ENCODE data around the gene TACC3. TPM values are rescaled to one million over a fixed set of nuclear protein-coding genes. Genes with fewer than 3 reads are reported as not detected.

The TACC3 gene
- total RNA-seq, 1 donor from 2014 or later, result 3.4 TPM

DNA sequence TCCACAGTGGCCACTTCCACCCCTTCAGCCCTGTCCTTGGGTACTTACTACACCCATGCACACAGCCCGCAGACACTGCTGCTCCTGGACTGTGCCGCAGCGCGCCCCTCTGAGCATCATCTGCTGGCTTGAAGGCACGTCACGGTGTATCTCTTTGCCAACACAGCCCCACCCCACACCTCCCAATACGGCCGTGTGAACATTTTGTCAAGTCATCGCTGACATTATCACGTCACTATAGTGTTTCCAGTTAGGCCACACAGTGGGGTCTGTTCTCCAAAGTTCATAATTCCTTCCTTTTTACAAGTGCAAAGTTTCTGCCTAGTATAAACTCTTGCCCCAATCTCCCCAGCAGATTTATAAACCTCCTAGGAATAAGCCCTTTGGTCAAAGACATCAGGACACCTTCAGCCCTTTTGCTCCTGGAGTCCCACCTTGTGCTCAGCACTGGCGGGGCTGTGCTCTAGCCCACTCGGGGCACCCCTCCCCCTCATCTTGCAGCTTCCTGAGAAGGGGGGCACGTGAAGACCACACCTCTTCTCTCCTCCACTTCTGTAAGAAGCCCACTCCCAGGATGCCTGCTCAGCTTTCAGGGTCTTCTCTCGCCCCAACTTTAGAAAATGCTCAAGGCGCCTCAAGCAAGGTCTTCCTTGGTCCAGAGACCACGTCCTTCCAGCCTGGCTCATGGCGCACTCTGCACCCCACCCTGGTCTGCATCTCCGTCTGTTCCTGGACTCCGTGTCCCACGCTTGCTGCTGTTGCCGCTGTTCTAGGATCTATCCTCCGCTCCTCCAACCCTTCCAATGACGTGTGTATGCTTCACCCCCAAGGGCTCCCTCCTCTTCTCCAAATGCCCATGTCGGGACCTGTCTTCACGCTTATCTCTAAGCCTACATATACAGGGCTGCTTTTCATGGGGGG lies 44.5 kb upstream of the TACC3 start:
- TF ChIP-seq, protein P1, sequence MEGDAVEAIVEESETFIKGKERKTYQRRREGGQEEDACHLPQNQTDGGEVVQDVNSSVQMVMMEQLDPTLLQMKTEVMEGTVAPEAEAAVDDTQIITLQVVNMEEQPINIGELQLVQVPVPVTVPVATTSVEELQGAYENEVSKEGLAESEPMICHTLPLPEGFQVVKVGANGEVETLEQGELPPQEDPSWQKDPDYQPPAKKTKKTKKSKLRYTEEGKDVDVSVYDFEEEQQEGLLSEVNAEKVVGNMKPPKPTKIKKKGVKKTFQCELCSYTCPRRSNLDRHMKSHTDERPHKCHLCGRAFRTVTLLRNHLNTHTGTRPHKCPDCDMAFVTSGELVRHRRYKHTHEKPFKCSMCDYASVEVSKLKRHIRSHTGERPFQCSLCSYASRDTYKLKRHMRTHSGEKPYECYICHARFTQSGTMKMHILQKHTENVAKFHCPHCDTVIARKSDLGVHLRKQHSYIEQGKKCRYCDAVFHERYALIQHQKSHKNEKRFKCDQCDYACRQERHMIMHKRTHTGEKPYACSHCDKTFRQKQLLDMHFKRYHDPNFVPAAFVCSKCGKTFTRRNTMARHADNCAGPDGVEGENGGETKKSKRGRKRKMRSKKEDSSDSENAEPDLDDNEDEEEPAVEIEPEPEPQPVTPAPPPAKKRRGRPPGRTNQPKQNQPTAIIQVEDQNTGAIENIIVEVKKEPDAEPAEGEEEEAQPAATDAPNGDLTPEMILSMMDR (IDR thresholded peaks at IDR 0.05; ENCODE audit: insufficient read depth, low read length, severe bottlenecking), result no peak
- FAIRE-seq, result no peak
- Histone ChIP-seq H3K4me3 (ENCODE audit: low read depth, low read length) (no peak overlapping the region), H3K27me3 (ENCODE audit: control insufficient read depth, insufficient read depth, low read length) (no peaks in the 10 kb centered on the region), H3K36me3 (ENCODE audit: control insufficient read depth, insufficient read depth, low read length) (no peaks in the 10 kb centered on the region)
- no peak for DNase-seq (ENCODE audit: low read depth)

DNA sequence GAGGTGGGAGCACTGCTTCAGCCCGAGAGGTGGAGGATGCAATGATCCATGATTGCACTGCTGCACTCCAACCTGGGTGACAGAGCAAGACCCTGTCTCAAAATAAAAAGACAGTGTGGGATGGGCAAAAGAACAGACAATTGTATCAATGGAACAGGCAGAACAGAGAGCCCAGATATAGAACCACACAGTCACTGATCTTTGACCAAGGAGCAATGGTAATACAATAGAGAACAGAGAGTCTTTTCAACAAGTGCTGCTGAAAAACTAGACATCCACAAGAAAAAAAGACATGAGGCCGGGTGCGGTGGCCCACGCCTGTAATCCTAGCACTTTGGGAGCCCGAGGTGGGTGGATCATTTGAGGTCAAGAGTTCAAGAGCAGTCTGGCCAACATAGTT lies 43.1 kb upstream of the TACC3 start:
- Histone ChIP-seq H3K4me3 (ENCODE audit: low read depth, low read length) (no peak overlapping the region), H3K27me3 (ENCODE audit: control insufficient read depth, insufficient read depth, low read length) (no peaks in the 10 kb centered on the region), H3K36me3 (ENCODE audit: control insufficient read depth, insufficient read depth, low read length) (no peaks in the 10 kb centered on the region)
- DNase-seq (ENCODE audit: low read depth) (no peak), FAIRE-seq (no peak)
- TF ChIP-seq, protein P1 (IDR thresholded peaks at IDR 0.05; ENCODE audit: insufficient read depth, low read length, severe bottlenecking), result no peak

GRCh38 chr4:1682860-1683259 lies 38.5 kb upstream of the TACC3 start:
- H3K27me3 ChIP-seq (ENCODE audit: control insufficient read depth, insufficient read depth, low read length), result no peaks in the 10 kb centered on the region
- TF ChIP-seq, protein P1 (IDR thresholded peaks at IDR 0.05; ENCODE audit: insufficient read depth, low read length, severe bottlenecking), result no peak
- FAIRE-seq, result no peak
- DNase-seq (ENCODE audit: low read depth), result no peak
- H3K4me3 ChIP-seq (ENCODE audit: low read depth, low read length), result no peak overlapping the region
- H3K36me3 ChIP-seq (ENCODE audit: control insufficient read depth, insufficient read depth, low read length), result no peaks in the 10 kb centered on the region

DNA sequence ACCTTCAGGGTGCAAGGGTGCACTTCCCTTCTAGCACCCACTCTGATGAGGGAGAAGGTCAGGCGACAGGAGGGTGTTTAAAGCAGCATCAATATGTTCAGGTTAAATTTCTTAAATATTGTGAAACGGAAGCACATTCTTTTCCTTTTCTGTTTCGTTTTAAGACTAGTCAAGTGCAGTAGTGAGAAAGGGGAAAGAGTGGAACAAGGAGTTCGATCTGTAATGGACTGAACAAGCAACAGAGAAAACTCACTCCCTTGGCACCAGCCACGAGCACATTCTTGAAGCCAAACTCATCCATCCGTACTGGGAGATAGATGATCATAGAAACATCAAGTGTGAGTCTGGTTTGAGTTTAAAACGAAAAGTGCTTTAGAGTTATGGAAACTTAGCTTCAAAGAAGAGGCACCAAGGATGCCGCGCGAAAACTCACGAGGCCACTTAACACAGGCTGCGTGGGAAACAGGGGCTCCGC lies 38.0 kb upstream of the TACC3 start:
- DNase-seq (ENCODE audit: low read depth) (peak; percentile 66), FAIRE-seq (peak; percentile 97)
- Histone ChIP-seq H3K27me3 (ENCODE audit: control insufficient read depth, insufficient read depth, low read length) (no peaks in the 10 kb centered on the region), H3K36me3 (ENCODE audit: control insufficient read depth, insufficient read depth, low read length) (no peaks in the 10 kb centered on the region), H3K4me3 (ENCODE audit: low read depth, low read length) (peak overlapping the region; percentile 54)
- TF ChIP-seq, protein P1 (IDR thresholded peaks at IDR 0.05; ENCODE audit: insufficient read depth, low read length, severe bottlenecking), result no peak

DNA sequence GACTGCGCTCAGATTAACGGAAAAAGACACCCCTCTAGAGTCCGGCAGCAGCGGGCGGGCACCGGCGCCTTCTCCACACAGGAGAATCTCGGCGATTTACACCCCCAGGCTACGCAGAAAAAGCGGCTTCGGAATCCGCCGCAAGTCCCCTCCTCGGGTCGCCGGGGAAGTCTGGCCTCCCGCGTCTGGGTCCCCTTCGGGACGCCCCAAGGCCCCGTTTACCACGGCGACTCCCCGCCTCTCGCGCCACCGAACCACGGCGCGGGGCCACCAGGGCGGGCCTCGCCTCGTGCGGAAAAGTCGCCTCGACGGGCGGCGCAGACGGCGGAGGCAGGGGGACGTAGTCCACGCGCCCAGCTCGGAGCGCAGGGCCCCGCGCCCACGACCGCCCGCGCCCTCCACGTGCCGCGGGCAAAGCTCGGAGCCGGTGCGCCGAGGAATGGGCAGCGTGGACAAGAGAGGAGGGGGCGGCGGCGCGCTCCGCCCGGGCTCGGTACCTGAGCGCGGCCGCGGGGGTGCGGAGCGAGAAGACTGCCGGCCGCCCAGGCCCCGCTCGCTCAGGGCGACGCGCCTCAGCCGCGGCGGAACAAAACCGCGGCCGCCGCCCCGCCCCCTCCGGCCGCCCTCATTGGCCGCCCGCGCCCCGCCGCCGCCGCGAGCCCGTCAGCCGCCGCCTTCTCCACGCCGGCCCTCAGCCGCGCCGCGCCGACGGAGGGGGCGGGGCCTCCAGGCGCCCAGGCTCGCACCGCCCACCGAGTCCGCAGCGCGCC lies 37.4 kb upstream of the TACC3 start, which contains the start of gene FAM53A:
Gene FAM53A, minus strand, starts transcription at position 578 of the 770 bp plus-strand sequence. CDS start 15,572 bp downstream, outside the sequence.
- FAIRE-seq (no peak), DNase-seq (ENCODE audit: low read depth) (peak; percentile 46)
- peak within 1 kb of the TSS; percentile 54 for H3K4me3 ChIP-seq (ENCODE audit: low read depth, low read length)
- H3K36me3 ChIP-seq (ENCODE audit: control insufficient read depth, insufficient read depth, low read length), result no peaks in the 10 kb centered on the region
- H3K27me3 ChIP-seq (ENCODE audit: control insufficient read depth, insufficient read depth, low read length), result no peaks in the 10 kb centered on the region
- TF ChIP-seq, protein P1 (IDR thresholded peaks at IDR 0.05; ENCODE audit: insufficient read depth, low read length, severe bottlenecking), result no peak

Data from bronchial epithelial cell (primary cell).